Neural cell (in vitro differentiated cells): ENCODE measurements around the gene GFPT2. TPM values are rescaled to one million over a fixed set of nuclear protein-coding genes. Genes with fewer than 3 reads are reported as not detected.

Source experiments
- H2AFZ ChIP-seq: fragments of 200-600, 300-800 bp; sonication (generic), shearing (Covaris generic); 2 replicates; pipeline ENCODE4 v1.6.0; 2014; ENCODE audit warnings: low read depth, mild to moderate bottlenecking, antibody characterized with exemption, low read length, moderate library complexity
- H3F3A ChIP-seq: fragments of 200-600 bp; shearing (Covaris generic); 2 replicates; pipeline ENCODE4 v1.6.1; 2016; ENCODE audit warnings: mild to moderate bottlenecking, moderate library complexity, mixed read lengths, antibody characterized with exemption, low read length; ENCODE audit not compliant: insufficient read depth, poor library complexity, severe bottlenecking
- H3K27ac ChIP-seq: fragments of 200-600, 300-800 bp; sonication (generic), shearing (Covaris generic); 2 replicates; pipeline ENCODE4 v1.5.1; 2014; ENCODE audit warnings: mild to moderate bottlenecking, low read length, moderate library complexity
- H3K27me3 ChIP-seq: fragments of 300-800, 200-600 bp; sonication (generic), shearing (Covaris generic); 2 replicates; pipeline ENCODE4 v1.6.0; 2014; ENCODE audit warnings: mild to moderate bottlenecking, low read depth, low read length, moderate library complexity; ENCODE audit not compliant: insufficient read depth
- H3K36me3 ChIP-seq: fragments of 300-800, 200-600 bp; sonication (generic), shearing (Covaris generic); 2 replicates; pipeline ENCODE4 v1.5.1; 2014; ENCODE audit warnings: mild to moderate bottlenecking, antibody characterized with exemption, low read length, moderate library complexity; ENCODE audit not compliant: insufficient read depth
- H3K4me2 ChIP-seq: fragments of 300-800, 200-600 bp; sonication (generic), shearing (Covaris generic); 2 replicates; pipeline ENCODE4 v1.6.0; 2014; ENCODE audit warnings: mild to moderate bottlenecking, low read length
- H3K4me3 ChIP-seq: fragments of 300-800, 200-600 bp; sonication (generic), shearing (Covaris generic); 2 replicates; pipeline ENCODE4 v1.5.1; 2014; ENCODE audit warnings: mild to moderate bottlenecking, low read length, moderate library complexity
- H3K79me2 ChIP-seq: fragments of 200-600 bp; shearing (Covaris generic); replicated peaks from 2 replicates; pipeline ENCODE4 v1.6.0; 2014; ENCODE audit warnings: mild to moderate bottlenecking, low read length, moderate library complexity; ENCODE audit not compliant: insufficient read depth
- H3K9ac ChIP-seq: fragments of 300-800, 200-600 bp; sonication (generic), shearing (Covaris generic); 2 replicates; pipeline ENCODE4 v1.6.1; 2016; ENCODE audit warnings: mild to moderate bottlenecking, low read length, mixed read lengths
- H3K9me2 ChIP-seq: fragments of 200-600 bp; shearing (Covaris generic); 2 replicates; pipeline ENCODE4 v1.6.1; 2016; ENCODE audit warnings: mild to moderate bottlenecking, low read length, mixed read lengths; ENCODE audit not compliant: insufficient read depth
- H3K9me3 ChIP-seq: fragments of 200-600, 300-800 bp; sonication (generic), shearing (Covaris generic); 2 replicates; pipeline ENCODE4 v1.6.1; 2016; ENCODE audit warnings: mild to moderate bottlenecking, mixed run types, low read length, moderate library complexity, mixed read lengths
- H4K20me1 ChIP-seq: fragments of 200-600 bp; shearing (Covaris generic); 2 replicates; pipeline ENCODE4 v1.6.1; 2016; ENCODE audit warnings: mild to moderate bottlenecking, mixed run types; ENCODE audit not compliant: insufficient read depth
- EP300 ChIP-seq: fragments of 450-650 bp; conservative IDR thresholded peaks from 2 replicates; pipeline ENCODE4 v1.6.1; 2014; ENCODE audit warnings: antibody characterized with exemption, mild to moderate bottlenecking, moderate library complexity; ENCODE audit not compliant: poor library complexity, severe bottlenecking
- EZH2 ChIP-seq: fragments of 200-600, 300-800 bp; shearing (Covaris generic), sonication (generic); IDR thresholded peaks from 2 replicates; pipeline ENCODE4 v1.6.1; 2014; ENCODE audit warnings: antibody characterized with exemption, low read length, borderline replicate concordance, mild to moderate bottlenecking; ENCODE audit not compliant: insufficient read depth, poor library complexity, severe bottlenecking
- MXI1 ChIP-seq: fragments of 450-650 bp; conservative IDR thresholded peaks from 2 replicates; pipeline ENCODE4 v1.6.1; 2014; ENCODE audit warnings: antibody characterized with exemption, mild to moderate bottlenecking; ENCODE audit not compliant: poor library complexity, severe bottlenecking
- POLR2AphosphoS5 ChIP-seq: IDR thresholded peaks from 2 replicates; pipeline ENCODE4 v1.6.1; 2012
- RAD21 ChIP-seq: fragments of 450-650 bp; conservative IDR thresholded peaks from 2 replicates; pipeline ENCODE4 v1.6.1; 2014; ENCODE audit warnings: antibody characterized with exemption, mild to moderate bottlenecking, moderate library complexity
- REST ChIP-seq: IDR thresholded peaks from 2 replicates; pipeline ENCODE4 v1.6.1; 2012; ENCODE audit warnings: borderline replicate concordance
- SMC3 ChIP-seq: fragments of 450-650 bp; conservative IDR thresholded peaks from 2 replicates; pipeline ENCODE4 v1.6.1; 2014; ENCODE audit warnings: antibody characterized with exemption, mild to moderate bottlenecking, moderate library complexity; ENCODE audit not compliant: poor library complexity
- TAF1 ChIP-seq: IDR thresholded peaks from 2 replicates; pipeline ENCODE4 v1.6.1; 2012; ENCODE audit warnings: low read depth
- polyA plus RNA-seq: library from polyadenylated mRNA; depleted of rRNA; stranded (reverse); fragments of >200 nt; gene quantifications from 2 replicates; pipeline ENCODE4 v1.2.3, GENCODE V29; 2014
- TF ChIP-seq, protein P1 (sequence below): fragments of 450-650 bp; IDR thresholded peaks from 2 replicates; pipeline ENCODE4 v1.5.1; 2014; ENCODE audit warnings: antibody characterized with exemption, mild to moderate bottlenecking, moderate library complexity; ENCODE audit not compliant: poor library complexity, severe bottlenecking

The GFPT2 gene
- polyA plus RNA-seq, 1 donor from 2014 or later = 9.2 TPM

DNA sequence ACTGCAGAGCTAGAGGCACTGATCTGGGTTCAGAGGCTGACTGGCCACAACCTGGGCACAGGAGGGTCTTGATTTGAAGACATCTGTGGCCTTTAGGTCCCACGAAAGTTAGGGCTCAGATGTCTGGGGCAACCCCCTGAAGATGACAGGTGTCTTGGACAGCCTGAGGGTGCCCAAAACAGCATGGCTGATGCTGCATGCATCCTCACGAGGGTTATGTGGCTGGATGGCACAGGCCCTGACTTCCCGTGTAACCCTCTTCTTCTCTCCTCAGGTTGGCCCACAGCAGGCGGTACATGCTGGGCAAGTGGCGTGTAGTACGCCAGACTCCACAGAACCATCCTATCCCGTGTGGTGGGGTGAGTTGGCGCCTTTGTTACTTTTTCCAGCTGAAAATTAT, 29.8 kb upstream of the GFPT2 start:
- TF ChIP-seq TAF1 (no peak), EP300 (no peak), EZH2 (no peak), SMC3 (no peak), REST (no peak), RAD21 (no peak), POLR2AphosphoS5 (no peak), MXI1 (no peak)
- TF ChIP-seq, protein P1, sequence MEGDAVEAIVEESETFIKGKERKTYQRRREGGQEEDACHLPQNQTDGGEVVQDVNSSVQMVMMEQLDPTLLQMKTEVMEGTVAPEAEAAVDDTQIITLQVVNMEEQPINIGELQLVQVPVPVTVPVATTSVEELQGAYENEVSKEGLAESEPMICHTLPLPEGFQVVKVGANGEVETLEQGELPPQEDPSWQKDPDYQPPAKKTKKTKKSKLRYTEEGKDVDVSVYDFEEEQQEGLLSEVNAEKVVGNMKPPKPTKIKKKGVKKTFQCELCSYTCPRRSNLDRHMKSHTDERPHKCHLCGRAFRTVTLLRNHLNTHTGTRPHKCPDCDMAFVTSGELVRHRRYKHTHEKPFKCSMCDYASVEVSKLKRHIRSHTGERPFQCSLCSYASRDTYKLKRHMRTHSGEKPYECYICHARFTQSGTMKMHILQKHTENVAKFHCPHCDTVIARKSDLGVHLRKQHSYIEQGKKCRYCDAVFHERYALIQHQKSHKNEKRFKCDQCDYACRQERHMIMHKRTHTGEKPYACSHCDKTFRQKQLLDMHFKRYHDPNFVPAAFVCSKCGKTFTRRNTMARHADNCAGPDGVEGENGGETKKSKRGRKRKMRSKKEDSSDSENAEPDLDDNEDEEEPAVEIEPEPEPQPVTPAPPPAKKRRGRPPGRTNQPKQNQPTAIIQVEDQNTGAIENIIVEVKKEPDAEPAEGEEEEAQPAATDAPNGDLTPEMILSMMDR = no peak
- Histone ChIP-seq H3K9ac (no peak overlapping the region), H3F3A (no peaks in the 10 kb centered on the region), H4K20me1 (no peaks in the 10 kb centered on the region), H3K79me2 (no peaks in the 10 kb centered on the region), H3K27ac (no peak overlapping the region), H3K4me2 (no peak overlapping the region), H2AFZ (no peak overlapping the region), H3K9me2 (no peaks in the 10 kb centered on the region), H3K4me3 (no peak overlapping the region), H3K36me3 (no peaks in the 10 kb centered on the region), H3K27me3 (no peaks in the 10 kb centered on the region), H3K9me3 (no peaks in the 10 kb centered on the region)

- TF ChIP-seq EP300 (no peak), EZH2 (no peak), POLR2AphosphoS5 (no peak), SMC3 (no peak), REST (no peak), MXI1 (no peak), RAD21 (no peak), TAF1 (no peak)
- TF ChIP-seq, protein P1 = no peak
- Histone ChIP-seq H3F3A (no peaks in the 10 kb centered on the region), H2AFZ (no peak overlapping the region), H3K9me2 (no peaks in the 10 kb centered on the region), H3K27ac (no peak overlapping the region), H3K36me3 (no peaks in the 10 kb centered on the region), H3K4me2 (no peak overlapping the region), H4K20me1 (no peaks in the 10 kb centered on the region), H3K9me3 (no peaks in the 10 kb centered on the region), H3K4me3 (no peak overlapping the region), H3K79me2 (no peaks in the 10 kb centered on the region), H3K9ac (no peak overlapping the region), H3K27me3 (no peaks in the 10 kb centered on the region)
These were observed 28.8 kb upstream of the GFPT2 start for GRCh38 chr5:180381851-180382480.
